SU-DHL-6 (cell line): Measurements from ENCODE around the gene DNAH11.

Source experiments
- EZH2phosphoT487 ChIP-seq: fragments of 200-600 bp; sonication (generic), shearing (Covaris generic); conservative IDR thresholded peaks from 2 replicates; pipeline ENCODE4 v1.6.1; 2018; ENCODE audit warnings: mild to moderate bottlenecking, antibody characterized with exemption, low read length, moderate library complexity, mixed read lengths
- TF ChIP-seq, protein P1 (sequence below): fragments of 200-600 bp; sonication (generic); IDR thresholded peaks from one replicate; pipeline ENCODE4 v1.5.1; 2017; ENCODE audit warnings: antibody characterized with exemption, mild to moderate bottlenecking, low read length, moderate library complexity; ENCODE audit not compliant: insufficient read depth, poor library complexity, severe bottlenecking

DNA sequence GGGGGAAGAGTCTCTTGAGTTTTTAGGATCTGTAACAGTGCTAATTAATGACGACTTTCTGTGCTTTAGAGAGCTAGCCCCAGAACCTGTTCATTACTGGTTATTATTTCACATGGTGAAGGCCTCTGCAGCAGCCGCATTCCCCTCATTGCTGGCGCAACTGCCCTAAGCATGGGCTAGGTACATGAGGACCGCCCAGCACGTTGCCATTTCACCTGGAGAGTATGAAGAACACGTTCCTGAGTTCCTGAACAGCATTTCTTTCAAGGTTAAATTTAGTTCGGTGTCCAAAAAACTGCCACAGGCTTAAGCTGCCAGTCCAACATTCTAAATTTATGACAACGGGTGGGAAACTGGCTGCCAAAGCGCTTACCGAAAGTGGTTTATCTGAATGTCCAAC lies 177.0 kb downstream of the DNAH11 start:
- TF ChIP-seq, protein P1, sequence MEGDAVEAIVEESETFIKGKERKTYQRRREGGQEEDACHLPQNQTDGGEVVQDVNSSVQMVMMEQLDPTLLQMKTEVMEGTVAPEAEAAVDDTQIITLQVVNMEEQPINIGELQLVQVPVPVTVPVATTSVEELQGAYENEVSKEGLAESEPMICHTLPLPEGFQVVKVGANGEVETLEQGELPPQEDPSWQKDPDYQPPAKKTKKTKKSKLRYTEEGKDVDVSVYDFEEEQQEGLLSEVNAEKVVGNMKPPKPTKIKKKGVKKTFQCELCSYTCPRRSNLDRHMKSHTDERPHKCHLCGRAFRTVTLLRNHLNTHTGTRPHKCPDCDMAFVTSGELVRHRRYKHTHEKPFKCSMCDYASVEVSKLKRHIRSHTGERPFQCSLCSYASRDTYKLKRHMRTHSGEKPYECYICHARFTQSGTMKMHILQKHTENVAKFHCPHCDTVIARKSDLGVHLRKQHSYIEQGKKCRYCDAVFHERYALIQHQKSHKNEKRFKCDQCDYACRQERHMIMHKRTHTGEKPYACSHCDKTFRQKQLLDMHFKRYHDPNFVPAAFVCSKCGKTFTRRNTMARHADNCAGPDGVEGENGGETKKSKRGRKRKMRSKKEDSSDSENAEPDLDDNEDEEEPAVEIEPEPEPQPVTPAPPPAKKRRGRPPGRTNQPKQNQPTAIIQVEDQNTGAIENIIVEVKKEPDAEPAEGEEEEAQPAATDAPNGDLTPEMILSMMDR = no peak
- TF ChIP-seq EZH2phosphoT487 = no peak
